Neural progenitor cell (in vitro differentiated cells): ENCODE measurements around the gene SNURF. TPM values are rescaled to one million over a fixed set of nuclear protein-coding genes. Genes with fewer than 3 reads are reported as not detected.

Source experiments
- DNase-seq: peaks from one replicate; pipeline ENCODE4 v3.0.0-alpha.2; 2016; ENCODE audit warnings: low spot score
- H2AFZ ChIP-seq: fragments of 200-600 bp; sonication (generic); replicated peaks from 2 replicates; pipeline ENCODE4 v1.6.1; 2016; ENCODE audit warnings: antibody characterized with exemption
- H3F3A ChIP-seq: fragments of 200-600 bp; sonication (generic); 2 replicates; pipeline ENCODE4 v1.6.1; 2016; ENCODE audit warnings: antibody characterized with exemption, low read depth
- H3K27ac ChIP-seq: fragments of 200-600 bp; sonication (generic); 2 replicates; pipeline ENCODE4 v1.5.1; 2016; ENCODE audit warnings: mild to moderate bottlenecking
- H3K27me3 ChIP-seq: fragments of 200-600 bp; sonication (generic); 2 replicates; pipeline ENCODE4 v1.6.1; 2016; ENCODE audit warnings: mild to moderate bottlenecking, moderate library complexity
- H3K36me3 ChIP-seq: fragments of 200-600 bp; sonication (generic); 2 replicates; pipeline ENCODE4 v1.5.1; 2016
- H3K4me1 ChIP-seq: fragments of 200-600 bp; sonication (generic); 2 replicates; pipeline ENCODE4 v1.6.1; 2016; ENCODE audit warnings: mixed run types
- H3K4me2 ChIP-seq: fragments of 200-600 bp; sonication (generic); 2 replicates; pipeline ENCODE4 v1.6.1; 2016
- H3K4me3 ChIP-seq: fragments of 200-600 bp; sonication (generic); 2 replicates; pipeline ENCODE4 v1.5.1; 2016
- H3K79me2 ChIP-seq: fragments of 200-600 bp; sonication (generic); 2 replicates; pipeline ENCODE4 v1.6.1; 2016; ENCODE audit warnings: low read depth
- H3K9ac ChIP-seq: fragments of 200-600 bp; sonication (generic); 2 replicates; pipeline ENCODE4 v1.6.1; 2016
- H3K9me3 ChIP-seq: fragments of 200-600 bp; sonication (generic); 2 replicates; pipeline ENCODE4 v1.5.1; 2016; ENCODE audit warnings: low read depth
- H4K20me1 ChIP-seq: fragments of 200-600 bp; sonication (generic); 2 replicates; pipeline ENCODE4 v1.6.1; 2016; ENCODE audit warnings: low read depth
- H3K27ac Mint-ChIP-seq: 3 replicates; pipeline ENCODE4 v1.8.0; 2021; ENCODE audit warnings: mixed read lengths
- H3K27me3 Mint-ChIP-seq: 2 replicates; pipeline ENCODE4 v1.8.0; 2022; ENCODE audit warnings: low read depth, mild to moderate bottlenecking, inconsistent platforms, moderate library complexity, mixed read lengths; ENCODE audit not compliant: insufficient read depth
- H3K36me3 Mint-ChIP-seq: 3 replicates; pipeline ENCODE4 v1.8.0; 2021; ENCODE audit warnings: mixed read lengths
- H3K4me1 Mint-ChIP-seq: 3 replicates; pipeline ENCODE4 v1.8.0; 2021; ENCODE audit warnings: mixed read lengths
- H3K4me3 Mint-ChIP-seq: 3 replicates; pipeline ENCODE4 v1.8.0; 2021; ENCODE audit warnings: mild to moderate bottlenecking, moderate library complexity, mixed read lengths
- H3K9me3 Mint-ChIP-seq: 3 replicates; pipeline ENCODE4 v1.8.0; 2020; ENCODE audit warnings: mixed read lengths
- EZH2 ChIP-seq: fragments of 200-600 bp; sonication (generic); IDR thresholded peaks from 2 replicates; pipeline ENCODE4 v1.6.1; 2017; ENCODE audit warnings: antibody characterized with exemption, mild to moderate bottlenecking, moderate library complexity
- EZH2phosphoT487 ChIP-seq: fragments of 200-600 bp; sonication (generic); IDR thresholded peaks from 2 replicates; pipeline ENCODE4 v1.6.1; 2017; ENCODE audit warnings: antibody characterized with exemption
- total RNA-seq: library from RNA; depleted of rRNA; stranded (reverse); fragments of >200 nt; gene quantifications from 2 replicates; pipeline ENCODE4 v1.2.3, GENCODE V29; 2015; ENCODE audit warnings: low replicate concordance
- TF ChIP-seq, protein P1 (sequence below): fragments of 200-600 bp; sonication (generic); IDR thresholded peaks from 2 replicates; pipeline ENCODE4 v1.5.1; 2017; ENCODE audit warnings: antibody characterized with exemption, mild to moderate bottlenecking

SNURF gene
- total RNA-seq, 1 donor from 2014 or later: 40.1 TPM

DNA sequence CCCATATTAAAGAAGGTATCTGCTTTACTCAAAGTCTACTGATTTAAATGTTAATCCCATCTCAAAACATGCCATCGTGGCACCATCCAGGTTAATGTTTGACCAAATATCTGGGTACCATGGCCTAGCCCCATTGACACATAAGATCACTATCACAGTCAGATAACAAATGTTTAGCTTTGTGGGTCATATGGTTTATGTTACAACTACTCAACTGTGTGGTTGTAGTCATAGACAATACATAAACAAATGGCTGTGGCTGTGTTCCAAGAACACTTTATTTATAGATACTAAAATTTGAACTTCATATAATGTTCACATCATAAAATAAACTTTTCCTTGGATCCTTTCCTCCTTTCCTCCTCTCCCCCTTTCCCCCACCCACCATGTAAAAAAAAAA is 9.8 kb upstream of the SNURF start:
- H3F3A ChIP-seq: peaks cover 2% of the 10 kb centered on the region

DNA sequence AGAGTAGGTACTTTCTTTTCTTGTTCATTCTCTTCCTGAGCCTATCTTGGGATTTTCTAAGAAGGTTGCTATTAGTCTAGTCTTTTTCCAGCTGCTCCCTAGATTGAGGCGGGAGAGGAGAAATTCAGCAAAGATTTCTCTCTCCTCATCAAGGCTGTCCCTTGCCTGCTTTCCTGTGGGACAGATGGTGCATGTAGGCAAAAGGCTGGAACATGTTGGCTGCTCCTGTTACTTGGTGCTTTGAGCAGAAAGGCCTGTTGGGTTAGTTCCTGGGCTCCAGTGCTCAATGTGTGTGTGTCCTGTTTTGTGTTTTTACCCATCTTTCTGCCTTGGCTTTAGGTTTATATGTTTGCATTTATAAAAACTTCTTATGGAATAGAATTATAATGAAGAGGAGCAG is 9.1 kb upstream of the SNURF start:
- no peaks in the 10 kb centered on the region for H3K27me3 Mint-ChIP-seq
- H3F3A ChIP-seq: peaks cover 9% of the 10 kb centered on the region
- H4K20me1 ChIP-seq: no peaks in the 10 kb centered on the region
- TF ChIP-seq EZH2phosphoT487 (no peak), EZH2 (no peak)
- TF ChIP-seq, protein P1, sequence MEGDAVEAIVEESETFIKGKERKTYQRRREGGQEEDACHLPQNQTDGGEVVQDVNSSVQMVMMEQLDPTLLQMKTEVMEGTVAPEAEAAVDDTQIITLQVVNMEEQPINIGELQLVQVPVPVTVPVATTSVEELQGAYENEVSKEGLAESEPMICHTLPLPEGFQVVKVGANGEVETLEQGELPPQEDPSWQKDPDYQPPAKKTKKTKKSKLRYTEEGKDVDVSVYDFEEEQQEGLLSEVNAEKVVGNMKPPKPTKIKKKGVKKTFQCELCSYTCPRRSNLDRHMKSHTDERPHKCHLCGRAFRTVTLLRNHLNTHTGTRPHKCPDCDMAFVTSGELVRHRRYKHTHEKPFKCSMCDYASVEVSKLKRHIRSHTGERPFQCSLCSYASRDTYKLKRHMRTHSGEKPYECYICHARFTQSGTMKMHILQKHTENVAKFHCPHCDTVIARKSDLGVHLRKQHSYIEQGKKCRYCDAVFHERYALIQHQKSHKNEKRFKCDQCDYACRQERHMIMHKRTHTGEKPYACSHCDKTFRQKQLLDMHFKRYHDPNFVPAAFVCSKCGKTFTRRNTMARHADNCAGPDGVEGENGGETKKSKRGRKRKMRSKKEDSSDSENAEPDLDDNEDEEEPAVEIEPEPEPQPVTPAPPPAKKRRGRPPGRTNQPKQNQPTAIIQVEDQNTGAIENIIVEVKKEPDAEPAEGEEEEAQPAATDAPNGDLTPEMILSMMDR: no peak
- H3K4me1 Mint-ChIP-seq: no peaks in the 10 kb centered on the region
- no peaks in the 10 kb centered on the region for H3K4me1 ChIP-seq
- no peak overlapping the region for H3K4me3 Mint-ChIP-seq
- no peak overlapping the region for H3K27ac ChIP-seq
- DNase-seq: no peak
- no peak overlapping the region for H3K27ac Mint-ChIP-seq
- H3K4me2 ChIP-seq: no peak overlapping the region
- H3K36me3 ChIP-seq: no peaks in the 10 kb centered on the region
- H3K9ac ChIP-seq: no peak overlapping the region
- no peak overlapping the region for H2AFZ ChIP-seq
- H3K27me3 ChIP-seq: no peaks in the 10 kb centered on the region
- H3K9me3 Mint-ChIP-seq: peaks cover 7% of the 10 kb centered on the region
- no peaks in the 10 kb centered on the region for H3K36me3 Mint-ChIP-seq
- H3K79me2 ChIP-seq: no peaks in the 10 kb centered on the region
- H3K4me3 ChIP-seq: no peak overlapping the region
- H3K9me3 ChIP-seq: no peaks in the 10 kb centered on the region

More for the DNA sequence above, 9.8 kb upstream of the SNURF start:
- H2AFZ ChIP-seq: no peak overlapping the region
- H3K4me1 Mint-ChIP-seq: no peaks in the 10 kb centered on the region
- H3K9ac ChIP-seq: no peak overlapping the region
- no peak for DNase-seq
- H3K27me3 Mint-ChIP-seq: no peaks in the 10 kb centered on the region
- no peaks in the 10 kb centered on the region for H4K20me1 ChIP-seq
- no peak overlapping the region for H3K27ac Mint-ChIP-seq
- H3K27ac ChIP-seq: no peak overlapping the region
- H3K4me3 Mint-ChIP-seq: no peak overlapping the region
- H3K9me3 ChIP-seq: no peaks in the 10 kb centered on the region
- no peaks in the 10 kb centered on the region for H3K79me2 ChIP-seq
- no peaks in the 10 kb centered on the region for H3K4me1 ChIP-seq
- no peaks in the 10 kb centered on the region for H3K27me3 ChIP-seq
- H3K4me2 ChIP-seq: no peak overlapping the region
- H3K36me3 ChIP-seq: no peaks in the 10 kb centered on the region
- H3K4me3 ChIP-seq: no peak overlapping the region
- H3K36me3 Mint-ChIP-seq: peaks cover 2% of the 10 kb centered on the region
- TF ChIP-seq EZH2 (no peak), EZH2phosphoT487 (no peak)
- TF ChIP-seq, protein P1: no peak
- peaks cover 7% of the 10 kb centered on the region for H3K9me3 Mint-ChIP-seq

DNA sequence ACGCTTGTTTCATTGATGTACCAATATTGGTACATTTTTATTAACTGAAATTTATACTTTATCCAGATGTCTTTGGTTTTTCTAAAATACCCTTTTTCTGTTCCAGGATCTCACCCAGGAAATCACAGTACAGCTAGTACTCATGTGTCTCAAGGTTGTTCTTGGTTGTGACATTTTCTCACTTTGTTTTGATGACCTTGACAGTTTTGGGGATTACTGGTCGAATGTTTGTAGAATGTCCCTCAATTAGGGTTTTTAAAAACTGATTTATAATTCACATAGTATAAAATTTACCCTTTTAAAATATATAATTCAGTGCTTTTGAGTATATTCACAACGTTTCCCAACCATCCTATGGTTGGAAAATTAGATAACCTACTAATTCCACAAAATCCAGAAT is 6.3 kb upstream of the SNURF start:
- peaks cover 3% of the 10 kb centered on the region for H3K36me3 Mint-ChIP-seq
- Histone ChIP-seq H3K79me2 (peaks cover 19% of the 10 kb centered on the region), H3K9me3 (no peaks in the 10 kb centered on the region), H3K27ac (no peak overlapping the region), H4K20me1 (no peaks in the 10 kb centered on the region), H3K9ac (no peak overlapping the region), H3K36me3 (no peaks in the 10 kb centered on the region), H3K4me3 (no peak overlapping the region), H3K27me3 (no peaks in the 10 kb centered on the region), H3K4me2 (no peak overlapping the region), H3K4me1 (peaks cover 21% of the 10 kb centered on the region), H2AFZ (no peak overlapping the region), H3F3A (peaks cover 26% of the 10 kb centered on the region)
- H3K27ac Mint-ChIP-seq: no peak overlapping the region
- H3K9me3 Mint-ChIP-seq: peaks cover 2% of the 10 kb centered on the region
- TF ChIP-seq, protein P1: no peak
- TF ChIP-seq EZH2phosphoT487 (no peak), EZH2 (no peak)
- H3K4me1 Mint-ChIP-seq: peaks cover 3% of the 10 kb centered on the region
- H3K27me3 Mint-ChIP-seq: no peaks in the 10 kb centered on the region
- H3K4me3 Mint-ChIP-seq: no peak overlapping the region
- no peak for DNase-seq
